NCI-H460 (cell line): ENCODE data around the gene TWIST2. TPM values are rescaled to one million over a fixed set of nuclear protein-coding genes. Genes with fewer than 3 reads are reported as not detected.

Source experiments
- DNase-seq: peaks from one replicate; pipeline ENCODE4 v3.0.0-alpha.2; 2016; ENCODE audit warnings: low read depth; ENCODE audit errors: extremely low read depth
- total RNA-seq: library from RNA; depleted of rRNA; stranded (reverse); fragments of >200 nt; shearing (Covaris generic); gene quantifications from 2 replicates; pipeline ENCODE4 v1.2.3, GENCODE V29; 2014

The TWIST2 gene
- total RNA-seq, 1 experiment from 2014 or later, result 11.0 TPM

GRCh38 chr2:238886453-238887094 lies 38.7 kb downstream of the TWIST2 start:
- no peak for DNase-seq

- no peak for DNase-seq
Observed at GRCh38 chr2:238887616-238888015, 39.7 kb downstream of the TWIST2 start.

- DNase-seq, result no peak
Observed at GRCh38 chr2:238888781-238889180, 40.9 kb downstream of the TWIST2 start.

GRCh38 chr2:238890131-238890530 lies 42.2 kb downstream of the TWIST2 start:
- DNase-seq, result no peak

GRCh38 chr2:238890618-238891456 lies 43.0 kb downstream of the TWIST2 start:
- no peak for DNase-seq

GRCh38 chr2:238891457-238892203 lies 43.7 kb downstream of the TWIST2 start:
- DNase-seq, result no peak

- DNase-seq, result no peak
Observed at GRCh38 chr2:238892204-238892500, 44.3 kb downstream of the TWIST2 start.

- no peak for DNase-seq
Observed at GRCh38 chr2:238892796-238893195, 44.9 kb downstream of the TWIST2 start.

- DNase-seq, result no peak
Observed at GRCh38 chr2:238893349-238894000, 45.6 kb downstream of the TWIST2 start.

GRCh38 chr2:238894226-238894949 lies 46.5 kb downstream of the TWIST2 start:
- DNase-seq, result no peak

- no peak for DNase-seq
Observed at GRCh38 chr2:238894950-238895298, 47.0 kb downstream of the TWIST2 start.

GRCh38 chr2:238895361-238895882 lies 47.5 kb downstream of the TWIST2 start:
- DNase-seq, result no peak

GRCh38 chr2:238895891-238896600 lies 48.2 kb downstream of the TWIST2 start:
- peak; percentile 30 for DNase-seq

- DNase-seq, result no peak
Observed at GRCh38 chr2:238896641-238897040, 48.8 kb downstream of the TWIST2 start.

- DNase-seq, result no peak
Observed at GRCh38 chr2:238897122-238897880, 49.4 kb downstream of the TWIST2 start.

- DNase-seq, result no peak
Observed at GRCh38 chr2:238897911-238898311, 50.0 kb downstream of the TWIST2 start.

- no peak for DNase-seq
Observed at GRCh38 chr2:238898534-238899281, 50.8 kb downstream of the TWIST2 start.

- no peak for DNase-seq
Observed at GRCh38 chr2:238899386-238899785, 51.5 kb downstream of the TWIST2 start.
